ENCODE measurements around the gene NFAT5.
"Not testable (repeated sequence)": the region's sequence is repeated elsewhere in the genome, so short reads cannot be mapped to it uniquely, and the experiment has no call there.

Gene NFAT5

DNA sequence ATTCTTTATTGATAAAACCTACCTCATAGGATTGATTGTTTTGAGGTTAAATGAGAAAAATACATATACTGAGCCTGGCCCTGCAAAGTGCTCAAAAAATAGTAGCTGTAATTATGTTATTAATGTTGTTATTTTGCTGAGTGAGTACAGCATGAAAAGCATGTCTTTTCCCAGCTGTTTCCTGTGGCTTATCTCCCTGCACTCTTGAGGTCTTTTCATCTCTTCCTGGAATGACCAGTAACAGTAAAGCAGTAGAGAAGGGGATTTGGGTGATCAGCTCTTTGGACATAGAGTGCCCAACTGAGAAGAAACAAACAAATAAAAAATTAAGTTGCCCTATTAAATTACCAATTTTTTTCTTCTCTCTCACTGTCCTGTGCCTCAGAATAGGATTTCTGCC lies 53.7 kb downstream of the NFAT5 start:
- FAIRE-seq, result no peak
- no peak for DNase-seq (ENCODE audit: insufficient read length, low spot score)
- TF ChIP-seq POU2F2 (IDR thresholded peaks at IDR 0.05; ENCODE audit: low read depth, low read length) (no peak), POLR2AphosphoS5 (IDR thresholded peaks at IDR 0.05; ENCODE audit: low read depth, low read length) (no peak), POLR2A (IDR thresholded peaks at IDR 0.05; ENCODE audit: low read depth, low read length) (no peak), SPI1 (IDR thresholded peaks at IDR 0.05; ENCODE audit: low read depth, low read length) (no peak)

DNA sequence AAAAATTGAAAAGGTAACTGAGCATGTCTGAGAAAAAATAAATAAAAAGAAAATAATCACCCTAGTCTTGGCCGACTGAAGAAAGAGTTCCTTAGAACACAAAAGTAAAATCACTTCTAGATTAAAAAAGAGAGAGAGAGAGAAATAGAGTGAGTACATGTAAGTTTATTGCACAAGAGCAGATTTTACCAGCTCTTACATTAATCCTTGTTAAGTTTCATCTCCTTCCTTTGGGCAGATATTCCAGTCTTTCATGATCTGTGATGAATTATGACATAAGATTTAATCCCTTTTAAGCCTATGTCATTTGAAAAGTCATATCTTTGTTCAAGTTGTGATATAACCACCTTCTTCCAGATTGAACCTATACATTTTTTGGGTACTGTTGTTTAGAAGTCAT lies 54.8 kb downstream of the NFAT5 start:
- TF ChIP-seq PAX5 (IDR thresholded peaks at IDR 0.05; ENCODE audit: insufficient read depth, low read length, severe bottlenecking) (no peak), POLR2AphosphoS5 (IDR thresholded peaks at IDR 0.05; ENCODE audit: low read depth, low read length) (no peak), SPI1 (IDR thresholded peaks at IDR 0.05; ENCODE audit: low read depth, low read length) (no peak), POU2F2 (IDR thresholded peaks at IDR 0.05; ENCODE audit: low read depth, low read length) (no peak), TAF1 (IDR thresholded peaks at IDR 0.05; ENCODE audit: low read depth, low read length) (no peak), POLR2A (IDR thresholded peaks at IDR 0.05; ENCODE audit: low read depth, low read length) (no peak)
- FAIRE-seq (no peak), DNase-seq (ENCODE audit: insufficient read length, low spot score) (no peak)

- no peak for TF ChIP-seq POU2F2 (IDR thresholded peaks at IDR 0.05; ENCODE audit: low read depth, low read length)
- TF ChIP-seq SPI1 (IDR thresholded peaks at IDR 0.05; ENCODE audit: low read depth, low read length), result no peak
- TF ChIP-seq POLR2A (IDR thresholded peaks at IDR 0.05; ENCODE audit: low read depth, low read length), result no peak
- no peak for TF ChIP-seq TAF1 (IDR thresholded peaks at IDR 0.05; ENCODE audit: low read depth, low read length)
- TF ChIP-seq POLR2AphosphoS5 (IDR thresholded peaks at IDR 0.05; ENCODE audit: low read depth, low read length), result no peak
- TF ChIP-seq PAX5 (IDR thresholded peaks at IDR 0.05; ENCODE audit: insufficient read depth, low read length, severe bottlenecking), result no peak
- DNase-seq (ENCODE audit: insufficient read length, low spot score) (no peak), FAIRE-seq (no peak)
Measured at GRCh38 chr16:69621225-69621624, 55.5 kb downstream of the NFAT5 start.

DNA sequence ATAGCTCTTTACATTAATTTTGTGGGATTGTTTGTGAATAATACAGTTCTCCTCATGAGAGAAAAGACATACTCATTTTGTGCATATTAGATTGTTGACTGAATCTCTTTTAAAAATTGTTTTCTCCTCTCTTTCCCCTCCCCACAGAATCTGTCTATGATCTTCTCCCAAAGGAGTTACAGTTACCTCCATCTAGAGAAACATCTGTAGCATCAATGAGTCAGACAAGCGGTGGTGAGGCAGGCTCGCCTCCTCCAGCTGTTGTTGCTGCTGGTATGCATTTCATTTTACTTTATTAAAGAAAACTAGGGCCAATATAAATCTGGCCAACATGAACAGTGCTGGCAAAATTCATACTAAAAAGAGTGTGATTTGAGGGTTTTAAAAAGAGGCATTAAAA lies 60.5 kb downstream of the NFAT5 start:
- FAIRE-seq (peak; percentile 62), DNase-seq (ENCODE audit: insufficient read length, low spot score) (no peak)
- TF ChIP-seq POU2F2 (IDR thresholded peaks at IDR 0.05; ENCODE audit: low read depth, low read length), result no peak
- no peak for TF ChIP-seq PAX5 (IDR thresholded peaks at IDR 0.05; ENCODE audit: insufficient read depth, low read length, severe bottlenecking)
- no peak for TF ChIP-seq POLR2A (IDR thresholded peaks at IDR 0.05; ENCODE audit: low read depth, low read length)
- TF ChIP-seq TAF1 (IDR thresholded peaks at IDR 0.05; ENCODE audit: low read depth, low read length), result no peak
- TF ChIP-seq POLR2AphosphoS5 (IDR thresholded peaks at IDR 0.05; ENCODE audit: low read depth, low read length), result no peak
- no peak for TF ChIP-seq SPI1 (IDR thresholded peaks at IDR 0.05; ENCODE audit: low read depth, low read length)

DNA sequence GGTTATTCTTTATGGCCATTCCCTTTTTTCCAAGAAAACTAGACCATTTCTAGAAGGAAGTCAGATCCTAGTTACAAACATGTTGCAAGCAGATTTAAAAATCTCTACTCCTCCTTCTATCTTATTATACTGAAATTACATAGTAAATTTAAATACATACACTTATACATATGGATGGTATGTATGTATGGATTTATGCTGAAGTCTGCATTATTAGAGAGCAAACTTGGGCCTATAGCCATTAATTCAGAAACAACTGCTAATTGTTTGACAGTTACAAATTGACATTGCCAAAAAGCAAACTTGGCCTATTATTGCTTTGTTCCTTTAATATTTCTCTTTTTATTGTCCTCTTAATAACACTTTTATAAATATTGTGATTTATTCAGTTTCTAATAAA lies 67.1 kb downstream of the NFAT5 start:
- FAIRE-seq (no peak), DNase-seq (ENCODE audit: insufficient read length, low spot score) (no peak)
- TF ChIP-seq POLR2A (IDR thresholded peaks at IDR 0.05; ENCODE audit: low read depth, low read length), result no peak

- TF ChIP-seq SPI1 (IDR thresholded peaks at IDR 0.05; ENCODE audit: low read depth, low read length), result no peak
- DNase-seq (ENCODE audit: insufficient read length, low spot score), result no peak
- no peak for FAIRE-seq
Measured at GRCh38 chr16:69633375-69633774, 67.6 kb downstream of the NFAT5 start.

DNA sequence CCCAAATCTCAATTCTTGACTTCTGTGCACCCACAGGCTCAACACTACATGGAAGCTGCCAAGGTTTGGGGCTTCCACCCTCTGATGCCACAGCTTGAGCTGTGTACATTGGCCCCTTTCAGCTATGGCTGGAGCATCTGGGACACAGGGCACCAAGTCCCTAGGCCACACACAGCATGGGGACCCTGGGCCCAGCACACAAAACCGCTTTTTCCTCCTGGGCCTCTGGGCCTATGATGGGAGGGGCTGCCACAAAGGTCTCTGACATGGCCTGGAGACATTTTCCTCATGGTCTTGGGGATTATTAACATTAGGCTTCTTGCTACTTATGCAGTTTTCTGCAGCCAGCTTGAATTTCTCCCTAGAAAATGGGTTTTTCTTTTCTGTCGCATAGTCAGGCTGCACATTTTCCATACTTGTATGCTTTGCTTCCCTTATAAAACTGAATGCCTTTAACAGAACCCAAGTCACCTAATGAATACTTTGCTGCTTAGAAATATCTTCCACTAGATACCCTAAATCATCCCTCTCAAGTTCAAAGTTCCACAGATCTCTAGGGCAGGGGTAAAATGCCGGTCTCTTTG lies 70.9 kb downstream of the NFAT5 start:
- not testable (repeated sequence) for FAIRE-seq; DNase-seq (ENCODE audit: insufficient read length, low spot score)

DNA sequence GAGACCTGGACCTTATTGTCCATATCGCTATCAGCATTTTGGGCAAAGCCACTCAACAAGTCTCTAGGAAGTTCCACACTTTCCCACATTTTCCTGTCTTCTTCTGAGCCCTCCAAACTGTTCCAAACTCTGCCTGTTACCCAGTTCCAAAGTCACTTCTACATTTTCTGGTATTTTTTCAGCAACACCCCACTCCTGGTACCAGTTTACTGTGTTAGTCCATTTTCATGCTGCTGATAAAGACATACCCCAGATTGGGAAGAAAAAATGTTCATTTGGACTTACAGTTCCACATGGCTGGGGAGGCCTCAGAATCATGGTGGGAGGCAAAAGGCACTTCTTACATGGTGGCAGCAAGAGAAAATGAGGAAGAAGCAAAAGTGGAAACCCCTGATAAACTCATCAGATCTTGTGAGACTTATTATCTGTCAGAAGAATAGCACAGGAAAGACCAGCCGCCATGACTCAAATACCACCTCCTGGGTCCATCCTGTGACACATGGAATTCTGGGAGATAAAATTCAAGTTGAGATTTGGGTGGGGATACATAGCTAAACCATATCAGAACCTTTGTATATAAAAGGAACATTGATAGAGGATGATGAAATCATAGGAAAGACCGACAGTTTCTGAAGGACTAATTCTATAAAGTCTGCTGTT lies 71.6 kb downstream of the NFAT5 start:
- DNase-seq (ENCODE audit: insufficient read length, low spot score); FAIRE-seq: not testable (repeated sequence)

DNA sequence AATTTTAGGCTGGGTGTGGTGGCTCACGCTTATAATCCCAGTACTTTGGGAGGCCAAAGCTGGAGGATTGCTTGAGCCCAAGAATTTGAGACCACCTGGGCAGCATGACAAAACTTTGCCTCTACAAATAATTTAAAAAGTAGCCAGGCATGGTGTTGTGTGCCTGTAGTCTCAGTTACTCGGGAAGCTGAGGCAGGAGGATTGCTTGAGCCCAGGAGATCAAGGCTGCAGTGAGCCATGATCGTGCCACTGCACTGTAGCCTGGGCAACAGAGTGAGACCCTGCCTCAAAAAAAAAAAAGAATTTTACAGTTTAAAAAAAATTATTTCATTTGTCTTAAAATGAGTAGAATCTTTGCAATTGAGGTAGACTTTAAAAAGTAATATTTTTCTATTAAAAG lies 78.2 kb downstream of the NFAT5 start:
- DNase-seq (ENCODE audit: insufficient read length, low spot score); FAIRE-seq: not testable (repeated sequence)

- TF ChIP-seq PAX5 (IDR thresholded peaks at IDR 0.05; ENCODE audit: insufficient read depth, low read length, severe bottlenecking) (no peak), POLR2AphosphoS5 (IDR thresholded peaks at IDR 0.05; ENCODE audit: low read depth, low read length) (no peak), TAF1 (IDR thresholded peaks at IDR 0.05; ENCODE audit: low read depth, low read length) (no peak), POLR2A (IDR thresholded peaks at IDR 0.05; ENCODE audit: low read depth, low read length) (no peak), POU2F2 (IDR thresholded peaks at IDR 0.05; ENCODE audit: low read depth, low read length) (no peak), SPI1 (IDR thresholded peaks at IDR 0.05; ENCODE audit: low read depth, low read length) (no peak)
- DNase-seq (ENCODE audit: insufficient read length, low spot score) (no peak), FAIRE-seq (no peak)
Measured at GRCh38 chr16:69644790-69645189, 79.0 kb downstream of the NFAT5 start.

- no peak for TF ChIP-seq POLR2A (IDR thresholded peaks at IDR 0.05; ENCODE audit: low read depth, low read length)
- no peak for TF ChIP-seq TAF1 (IDR thresholded peaks at IDR 0.05; ENCODE audit: low read depth, low read length)
- TF ChIP-seq SPI1 (IDR thresholded peaks at IDR 0.05; ENCODE audit: low read depth, low read length), result no peak
- TF ChIP-seq POLR2AphosphoS5 (IDR thresholded peaks at IDR 0.05; ENCODE audit: low read depth, low read length), result no peak
- no peak for TF ChIP-seq PAX5 (IDR thresholded peaks at IDR 0.05; ENCODE audit: insufficient read depth, low read length, severe bottlenecking)
- no peak for TF ChIP-seq POU2F2 (IDR thresholded peaks at IDR 0.05; ENCODE audit: low read depth, low read length)
- peak; percentile 75 for FAIRE-seq
Measured at GRCh38 chr16:69647020-69647419, 81.3 kb downstream of the NFAT5 start.

More at GRCh38 chr16:69647020-69647419, 81.3 kb downstream of the NFAT5 start:
- DNase-seq (ENCODE audit: insufficient read length, low spot score), result no peak
